Activated T-cell treated with anti-CD3 and anti-CD28 coated beads, Interleukin-2, amount 50 U/mL, for 24 hours (primary cell): Measurements from ENCODE around the gene TTLL11.

Experiments
- DNase-seq: peaks from one replicate; pipeline ENCODE4 v3.0.0-alpha.2; 2020
- H3K27ac Mint-ChIP-seq: 2 replicates; pipeline ENCODE4 v1.8.0; 2020; ENCODE audit warnings: mild to moderate bottlenecking, mixed read lengths
- H3K27me3 Mint-ChIP-seq: 2 replicates; pipeline ENCODE4 v1.8.0; 2020; ENCODE audit warnings: mixed read lengths
- H3K36me3 Mint-ChIP-seq: 2 replicates; pipeline ENCODE4 v1.8.0; 2020; ENCODE audit warnings: low read depth, mixed read lengths
- H3K4me1 Mint-ChIP-seq: 2 replicates; pipeline ENCODE4 v1.8.0; 2020; ENCODE audit warnings: low read depth, mixed read lengths
- H3K4me3 Mint-ChIP-seq: 2 replicates; pipeline ENCODE4 v1.8.0; 2020; ENCODE audit warnings: mild to moderate bottlenecking, moderate library complexity, mixed read lengths
- H3K9me3 Mint-ChIP-seq: 2 replicates; pipeline ENCODE4 v1.8.0; 2020; ENCODE audit warnings: mixed read lengths

The TTLL11 gene

DNA sequence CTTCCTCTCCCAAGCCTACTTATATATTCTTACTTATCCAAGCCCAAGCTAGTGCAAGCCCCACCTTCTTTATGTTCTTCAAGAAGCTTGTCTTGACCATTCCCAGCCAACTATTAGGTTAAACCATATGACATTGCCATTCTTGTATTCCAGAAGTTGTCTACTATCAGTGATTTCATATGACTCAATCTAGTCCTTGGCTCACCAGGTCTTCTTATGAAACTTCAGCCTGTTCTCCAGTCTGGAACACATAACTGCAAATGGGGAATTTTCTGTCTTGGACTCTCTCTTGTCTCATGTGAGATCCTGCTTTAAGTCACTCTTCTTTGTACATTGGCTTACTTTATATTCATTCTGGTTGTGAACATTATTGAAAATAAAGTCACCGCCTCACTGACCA lies 130.7 kb downstream of the TTLL11 start:
- no peaks in the 10 kb centered on the region for H3K36me3 Mint-ChIP-seq
- H3K27ac Mint-ChIP-seq = no peak overlapping the region

GRCh38 chr9:121960665-121961064 lies 132.4 kb downstream of the TTLL11 start:
- Mint-ChIP-seq H3K4me3 (no peak overlapping the region), H3K36me3 (no peaks in the 10 kb centered on the region), H3K4me1 (peaks cover 11% of the 10 kb centered on the region), H3K9me3 (no peaks in the 10 kb centered on the region), H3K27ac (no peak overlapping the region), H3K27me3 (no peaks in the 10 kb centered on the region)
- no peak for DNase-seq

More for the DNA sequence above, 130.7 kb downstream of the TTLL11 start:
- Mint-ChIP-seq H3K27me3 (no peaks in the 10 kb centered on the region), H3K4me1 (peaks cover 11% of the 10 kb centered on the region), H3K4me3 (no peak overlapping the region), H3K9me3 (no peaks in the 10 kb centered on the region)
- DNase-seq = no peak

GRCh38 chr9:121958530-121958929 lies 134.6 kb downstream of the TTLL11 start:
- DNase-seq = no peak
- no peaks in the 10 kb centered on the region for H3K27me3 Mint-ChIP-seq

DNA sequence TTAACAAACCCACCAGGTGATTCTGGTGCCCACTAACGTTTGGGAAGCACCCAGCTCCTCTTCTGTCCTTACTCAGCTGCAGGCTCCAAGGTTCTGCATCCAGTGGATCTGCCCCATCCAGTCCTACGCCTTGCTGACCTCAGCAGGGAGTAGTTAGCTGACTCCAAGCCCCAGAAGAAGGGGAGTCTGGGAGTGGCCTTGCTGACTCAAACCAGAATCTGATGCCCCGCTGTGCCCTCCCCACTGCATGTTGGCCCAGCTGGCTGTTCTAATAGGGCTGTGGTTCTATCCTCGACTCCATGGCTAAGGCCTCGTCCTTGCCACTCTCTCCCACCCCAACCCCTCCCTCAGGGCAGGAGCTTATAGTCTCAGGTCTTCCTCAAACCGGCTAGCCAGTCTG lies 136.3 kb downstream of the TTLL11 start:
- no peak for DNase-seq
- Mint-ChIP-seq H3K27ac (no peak overlapping the region), H3K4me1 (peaks cover 9% of the 10 kb centered on the region), H3K4me3 (no peak overlapping the region), H3K9me3 (no peaks in the 10 kb centered on the region), H3K27me3 (no peaks in the 10 kb centered on the region), H3K36me3 (no peaks in the 10 kb centered on the region)

More at GRCh38 chr9:121958530-121958929, 134.6 kb downstream of the TTLL11 start:
- Mint-ChIP-seq H3K36me3 (no peaks in the 10 kb centered on the region), H3K4me1 (peaks cover 9% of the 10 kb centered on the region), H3K4me3 (no peak overlapping the region), H3K9me3 (no peaks in the 10 kb centered on the region), H3K27ac (no peak overlapping the region)

- Mint-ChIP-seq H3K4me1 (peaks cover 9% of the 10 kb centered on the region), H3K9me3 (no peaks in the 10 kb centered on the region), H3K27ac (no peak overlapping the region), H3K36me3 (no peaks in the 10 kb centered on the region), H3K27me3 (no peaks in the 10 kb centered on the region), H3K4me3 (no peak overlapping the region)
- DNase-seq = no peak
These were observed 137.5 kb downstream of the TTLL11 start for GRCh38 chr9:121955649-121956048.

DNA sequence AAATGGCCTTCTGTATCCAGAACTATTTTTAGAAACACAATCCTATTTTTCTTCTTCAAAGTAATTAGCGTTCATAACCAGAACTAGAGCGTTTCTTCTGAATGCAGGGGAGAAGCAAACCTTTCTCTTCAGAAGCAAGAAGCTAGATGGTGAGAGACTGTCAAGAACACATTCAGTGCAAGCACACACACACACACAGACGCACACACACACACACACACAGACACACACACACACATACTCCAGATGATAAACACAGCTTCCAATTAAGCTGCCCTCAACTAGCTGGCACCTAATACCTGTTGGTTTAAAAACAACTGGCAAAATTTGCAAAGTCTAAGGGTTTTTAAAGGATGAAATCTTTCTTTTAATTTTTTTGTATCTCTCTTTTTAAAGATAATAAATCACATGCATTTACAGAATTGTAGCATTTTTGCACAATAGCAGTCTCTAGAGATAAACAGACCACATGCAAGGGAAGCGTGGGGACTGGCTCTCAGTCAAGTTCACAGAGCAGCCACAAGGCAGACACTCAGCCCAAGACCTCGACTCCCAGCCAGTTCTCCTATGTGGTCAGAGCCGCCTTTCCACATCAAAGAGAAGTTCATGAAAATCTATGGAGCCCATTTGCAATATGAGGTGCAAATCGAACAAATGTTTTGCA lies 138.5 kb downstream of the TTLL11 start:
- Mint-ChIP-seq H3K9me3 (no peaks in the 10 kb centered on the region), H3K36me3 (no peaks in the 10 kb centered on the region), H3K27ac (no peak overlapping the region), H3K27me3 (no peaks in the 10 kb centered on the region), H3K4me3 (no peak overlapping the region), H3K4me1 (peaks cover 9% of the 10 kb centered on the region)
- DNase-seq = no peak

DNA sequence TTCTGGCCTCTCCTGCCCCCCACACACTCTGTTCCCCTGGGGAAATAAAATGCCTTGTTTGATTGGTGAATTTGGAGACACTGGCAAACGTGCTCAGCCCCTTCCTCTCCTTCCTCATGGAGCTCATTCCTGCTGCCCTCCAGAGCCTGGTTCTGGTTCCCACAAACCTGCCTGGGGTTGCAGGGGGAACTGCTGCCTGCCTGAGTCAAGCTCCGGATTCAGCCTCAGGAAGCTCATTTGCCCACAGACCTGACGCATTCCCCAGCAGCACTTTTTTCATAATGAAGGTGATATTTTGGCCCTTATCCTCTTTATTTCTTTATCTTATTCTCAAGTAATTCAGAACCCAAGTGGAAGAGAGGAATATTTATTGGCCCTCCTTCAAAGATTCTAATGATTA lies 140.5 kb downstream of the TTLL11 start:
- Mint-ChIP-seq H3K36me3 (no peaks in the 10 kb centered on the region), H3K27me3 (no peaks in the 10 kb centered on the region)

DNA sequence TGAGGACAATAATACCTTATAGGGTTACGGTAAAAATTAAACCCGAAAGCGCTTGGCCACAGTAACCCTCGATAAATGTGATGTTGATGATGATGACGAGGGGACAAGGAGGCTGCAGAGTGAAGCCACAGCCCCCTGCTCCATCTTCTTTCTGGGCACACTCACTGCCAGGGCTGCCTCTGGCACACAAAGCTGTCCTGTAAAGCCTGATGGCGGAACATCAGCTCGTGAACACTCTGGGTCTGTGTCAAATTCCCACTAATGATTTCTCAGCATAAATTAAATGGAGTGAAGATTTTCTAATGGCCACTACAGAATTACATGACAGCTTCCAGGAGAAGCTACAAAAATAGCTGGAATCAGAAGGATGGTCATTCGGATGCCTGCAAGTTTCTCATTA lies 142.2 kb downstream of the TTLL11 start:
- no peak for DNase-seq
- no peaks in the 10 kb centered on the region for H3K36me3 Mint-ChIP-seq

More for the DNA sequence above, 140.5 kb downstream of the TTLL11 start:
- DNase-seq = no peak
- Mint-ChIP-seq H3K4me1 (no peaks in the 10 kb centered on the region), H3K27ac (no peak overlapping the region), H3K9me3 (no peaks in the 10 kb centered on the region), H3K4me3 (no peak overlapping the region)

GRCh38 chr9:121950441-121950840 lies 142.7 kb downstream of the TTLL11 start:
- Mint-ChIP-seq H3K36me3 (no peaks in the 10 kb centered on the region), H3K9me3 (no peaks in the 10 kb centered on the region), H3K27me3 (no peaks in the 10 kb centered on the region), H3K4me1 (no peaks in the 10 kb centered on the region), H3K4me3 (no peak overlapping the region), H3K27ac (no peak overlapping the region)
- DNase-seq = no peak

More for the DNA sequence above, 142.2 kb downstream of the TTLL11 start:
- H3K9me3 Mint-ChIP-seq = no peaks in the 10 kb centered on the region
- no peak overlapping the region for H3K4me3 Mint-ChIP-seq
- no peak overlapping the region for H3K27ac Mint-ChIP-seq
- no peaks in the 10 kb centered on the region for H3K27me3 Mint-ChIP-seq
- no peaks in the 10 kb centered on the region for H3K4me1 Mint-ChIP-seq

GRCh38 chr9:121949766-121950165 lies 143.3 kb downstream of the TTLL11 start:
- H3K9me3 Mint-ChIP-seq = no peaks in the 10 kb centered on the region
- H3K27me3 Mint-ChIP-seq = no peaks in the 10 kb centered on the region
- H3K4me3 Mint-ChIP-seq = no peak overlapping the region
- H3K36me3 Mint-ChIP-seq = no peaks in the 10 kb centered on the region
- no peak for DNase-seq
- no peaks in the 10 kb centered on the region for H3K4me1 Mint-ChIP-seq
- H3K27ac Mint-ChIP-seq = no peak overlapping the region

- no peak overlapping the region for H3K27ac Mint-ChIP-seq
- no peak overlapping the region for H3K4me3 Mint-ChIP-seq
- no peak for DNase-seq
- H3K27me3 Mint-ChIP-seq = no peaks in the 10 kb centered on the region
- H3K9me3 Mint-ChIP-seq = no peaks in the 10 kb centered on the region
- no peaks in the 10 kb centered on the region for H3K4me1 Mint-ChIP-seq
- H3K36me3 Mint-ChIP-seq = no peaks in the 10 kb centered on the region
These were observed 143.7 kb downstream of the TTLL11 start for GRCh38 chr9:121949364-121949763.

DNA sequence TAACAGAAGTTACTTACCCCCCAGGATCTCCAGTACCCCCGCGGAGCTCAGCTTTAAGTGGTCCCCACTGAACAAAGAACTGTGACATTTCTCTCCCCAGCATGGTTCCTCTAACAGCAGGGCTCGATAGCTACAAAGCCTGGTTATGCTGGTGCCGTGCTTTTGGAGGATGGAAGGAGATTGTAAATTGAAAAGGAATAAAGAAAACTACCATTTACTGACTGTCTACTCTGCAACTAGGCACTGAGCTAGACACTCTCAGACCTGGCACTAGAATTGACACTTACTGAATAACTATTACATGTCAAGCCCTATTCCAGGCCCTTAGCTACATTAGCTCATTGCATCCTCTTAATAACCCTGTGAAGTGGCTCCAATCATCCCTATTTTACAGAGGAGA lies 145.3 kb downstream of the TTLL11 start:
- Mint-ChIP-seq H3K4me3 (no peak overlapping the region), H3K27ac (no peak overlapping the region), H3K27me3 (no peaks in the 10 kb centered on the region), H3K9me3 (no peaks in the 10 kb centered on the region), H3K4me1 (no peaks in the 10 kb centered on the region), H3K36me3 (no peaks in the 10 kb centered on the region)
- no peak for DNase-seq

GRCh38 chr9:121946465-121946864 lies 146.6 kb downstream of the TTLL11 start:
- no peaks in the 10 kb centered on the region for H3K27me3 Mint-ChIP-seq
- H3K4me1 Mint-ChIP-seq = no peaks in the 10 kb centered on the region
- H3K36me3 Mint-ChIP-seq = no peaks in the 10 kb centered on the region
- no peak overlapping the region for H3K4me3 Mint-ChIP-seq
- DNase-seq = no peak
- no peak overlapping the region for H3K27ac Mint-ChIP-seq
- H3K9me3 Mint-ChIP-seq = no peaks in the 10 kb centered on the region

GRCh38 chr9:121945849-121946248 lies 147.3 kb downstream of the TTLL11 start:
- Mint-ChIP-seq H3K36me3 (no peaks in the 10 kb centered on the region), H3K4me1 (no peaks in the 10 kb centered on the region), H3K27me3 (no peaks in the 10 kb centered on the region), H3K4me3 (no peak overlapping the region), H3K9me3 (no peaks in the 10 kb centered on the region), H3K27ac (no peak overlapping the region)
- DNase-seq = no peak

DNA sequence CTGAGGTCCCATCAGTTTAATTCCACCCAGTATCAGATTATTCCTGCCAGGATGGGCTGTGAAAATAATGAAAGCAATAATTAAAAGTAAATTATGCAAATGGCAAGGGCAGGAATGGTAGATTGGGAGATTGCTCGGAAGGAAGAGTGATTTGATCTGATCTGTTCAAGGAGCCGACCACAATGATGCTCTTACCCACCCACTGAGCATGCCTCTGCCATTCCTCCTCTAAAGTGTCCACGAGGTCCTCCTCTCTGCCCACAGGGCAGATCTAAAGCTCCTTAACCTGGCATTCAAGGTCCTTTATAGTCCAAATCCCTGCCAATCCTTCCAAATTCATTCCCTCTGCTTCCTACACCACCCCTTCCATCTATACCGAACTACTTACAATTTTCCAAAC lies 147.8 kb downstream of the TTLL11 start:
- no peaks in the 10 kb centered on the region for H3K9me3 Mint-ChIP-seq
- no peak overlapping the region for H3K4me3 Mint-ChIP-seq
- H3K4me1 Mint-ChIP-seq = no peaks in the 10 kb centered on the region
- no peaks in the 10 kb centered on the region for H3K36me3 Mint-ChIP-seq
- no peaks in the 10 kb centered on the region for H3K27me3 Mint-ChIP-seq
- no peak overlapping the region for H3K27ac Mint-ChIP-seq
- DNase-seq = no peak

GRCh38 chr9:121944711-121945191 lies 148.4 kb downstream of the TTLL11 start:
- Mint-ChIP-seq H3K27ac (no peak overlapping the region), H3K4me3 (no peak overlapping the region), H3K27me3 (no peaks in the 10 kb centered on the region), H3K4me1 (no peaks in the 10 kb centered on the region), H3K36me3 (no peaks in the 10 kb centered on the region), H3K9me3 (no peaks in the 10 kb centered on the region)
- DNase-seq = no peak
